Limb (tissue), 2 donors: ENCODE data around the gene WWC2.

Source experiments
- DNase-seq, 2 donors: peaks; one replicate each; pipeline ENCODE4 v3.0.0-alpha.2; 2016; ENCODE audit errors: extremely low spot score in 2 of 2

WWC2 gene

GRCh38 chr4:183200453-183200852, 101.4 kb downstream of the WWC2 start:
- DNase-seq = no peak

GRCh38 chr4:183201331-183201730, 102.3 kb downstream of the WWC2 start:
- DNase-seq = no peak

- no peak for DNase-seq
Observed at GRCh38 chr4:183202523-183202922, 103.5 kb downstream of the WWC2 start.

DNA sequence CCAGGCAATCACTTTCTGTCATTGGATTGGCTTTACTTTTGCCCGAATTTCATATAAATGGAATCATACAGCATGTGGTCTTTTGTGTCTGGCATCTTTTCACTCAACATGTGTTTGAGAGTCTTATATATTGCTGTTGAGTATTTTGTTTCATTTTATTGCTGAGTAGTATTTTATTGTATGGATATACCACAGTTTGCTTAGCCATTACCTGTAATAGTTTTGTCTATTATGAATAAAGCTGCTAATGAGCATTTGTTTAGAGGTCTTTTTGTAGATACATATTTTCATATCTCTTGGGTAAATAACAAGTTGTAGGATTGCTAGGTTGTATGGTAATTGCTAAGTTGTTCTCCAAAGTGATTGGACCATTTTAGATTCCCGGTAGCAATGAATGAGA, 105.7 kb downstream of the WWC2 start:
- DNase-seq = no peak

DNA sequence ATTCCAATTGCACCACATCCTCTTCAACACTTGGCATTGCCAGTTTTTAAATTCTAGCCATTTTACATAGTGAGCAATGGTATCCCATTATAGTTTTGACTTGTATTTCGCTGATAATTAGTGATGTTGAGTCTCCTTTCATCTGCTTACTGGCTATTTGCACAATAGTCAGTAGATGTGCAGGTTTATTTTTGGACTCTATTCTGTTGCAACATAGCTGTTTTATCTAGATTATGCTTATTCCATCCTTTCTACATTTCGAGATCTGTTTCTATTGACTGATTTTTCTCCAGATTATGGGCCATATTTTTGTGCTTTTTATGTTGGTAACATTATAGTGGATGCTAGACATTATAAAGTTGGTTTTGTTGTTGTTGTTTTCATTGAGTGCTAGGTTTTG, 106.1 kb downstream of the WWC2 start:
- DNase-seq = no peak

- no peak for DNase-seq
Observed at GRCh38 chr4:183205709-183206108, 106.7 kb downstream of the WWC2 start.

DNA sequence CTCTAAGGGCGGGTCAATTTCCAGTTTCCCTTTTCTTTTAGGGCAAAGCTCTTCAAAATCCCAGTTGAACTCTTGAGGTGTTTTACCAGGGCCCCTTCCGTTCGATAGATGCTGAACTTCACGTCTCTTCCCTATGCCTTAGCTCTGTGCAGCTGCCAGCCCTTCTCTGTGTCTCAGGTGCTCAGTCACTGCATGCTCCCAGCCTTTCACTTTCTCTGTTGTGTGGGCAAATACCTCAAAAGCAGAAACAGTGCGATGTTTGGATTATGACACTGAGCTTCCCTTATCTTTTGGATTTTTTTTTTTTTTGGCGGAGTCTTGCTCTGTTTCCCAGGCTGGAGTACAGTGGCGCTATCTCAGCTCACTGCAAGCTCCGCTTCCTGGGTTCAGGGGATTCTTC, 112.5 kb downstream of the WWC2 start:
- DNase-seq = no peak

GRCh38 chr4:183213996-183214395, 114.9 kb downstream of the WWC2 start:
- no peak for DNase-seq

DNA sequence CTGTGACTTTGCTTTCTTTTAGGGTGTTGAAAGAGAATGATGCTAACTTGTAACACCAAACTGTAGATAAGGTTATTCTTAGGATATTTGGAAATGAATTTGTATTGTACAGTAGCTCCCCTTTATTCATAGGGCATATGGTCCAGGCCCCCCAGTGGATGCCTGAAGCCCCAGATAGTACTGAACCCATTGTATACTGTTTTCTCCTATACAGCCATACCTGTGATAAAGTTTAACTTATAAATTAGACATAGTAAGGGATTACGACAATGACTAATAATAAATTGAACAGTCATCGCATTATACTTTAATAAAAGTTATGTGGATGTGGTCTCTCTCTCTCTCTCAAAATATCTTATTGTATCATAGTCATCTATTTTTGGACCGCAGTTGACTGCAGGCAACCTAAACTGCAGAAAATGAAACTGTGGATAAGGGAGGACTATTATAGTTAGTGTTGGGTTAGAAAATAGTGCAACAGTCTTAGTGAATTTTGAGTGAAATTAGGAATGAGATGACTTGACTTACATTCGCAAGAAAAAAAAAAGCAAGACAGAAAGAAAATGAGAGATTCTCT, 115.9 kb downstream of the WWC2 start:
- DNase-seq = no peak

GRCh38 chr4:183220236-183220635, 121.2 kb downstream of the WWC2 start:
- no peak for DNase-seq

- DNase-seq = no peak
Observed at GRCh38 chr4:183223053-183223452, 124.0 kb downstream of the WWC2 start.

DNA sequence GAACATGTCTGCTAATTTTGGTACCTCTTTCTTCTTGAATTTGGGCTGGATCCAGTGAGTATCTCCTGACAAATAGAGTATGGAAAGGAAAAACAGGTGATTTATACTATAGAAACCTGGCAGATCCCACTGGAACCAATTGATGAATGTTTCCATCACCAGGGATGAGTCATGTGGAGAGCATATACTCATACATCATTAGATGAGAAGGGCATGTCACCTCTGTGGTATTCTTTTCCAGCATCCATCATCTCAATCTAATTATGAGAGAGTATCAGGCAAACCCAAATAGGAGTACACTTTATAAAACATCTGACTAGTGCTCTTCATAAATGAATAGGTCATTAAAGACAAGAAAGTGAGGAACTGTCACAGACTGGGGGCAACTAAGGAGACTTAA, 130.3 kb downstream of the WWC2 start:
- no peak for DNase-seq

GRCh38 chr4:183240581-183241321, 141.7 kb downstream of the WWC2 start:
- DNase-seq = no peak

DNA sequence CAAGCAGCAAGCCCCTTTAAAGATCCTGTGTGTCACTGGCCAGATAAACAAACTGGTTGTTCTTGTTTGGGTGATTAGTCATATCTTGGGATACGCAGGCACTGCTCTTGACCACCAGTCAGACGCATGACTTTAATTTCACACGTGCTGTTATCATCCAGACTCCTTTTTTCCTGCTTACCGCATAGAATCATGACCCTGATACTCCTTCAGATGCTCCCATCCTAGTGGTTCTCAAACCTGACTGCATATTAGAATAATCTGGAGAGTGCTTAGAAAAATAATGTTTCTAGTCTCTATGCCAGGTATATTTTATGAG, 142.2 kb downstream of the WWC2 start:
- DNase-seq = no peak

- peak in 1 of 2 donors; percentile 14 for DNase-seq
Observed at GRCh38 chr4:183241721-183242151, 142.7 kb downstream of the WWC2 start.

- no peak for DNase-seq
Observed at GRCh38 chr4:183242291-183242690, 143.2 kb downstream of the WWC2 start.

- no peak for DNase-seq
Observed at GRCh38 chr4:183244019-183244418, 145.0 kb downstream of the WWC2 start.

- no peak for DNase-seq
Observed at GRCh38 chr4:183244506-183244905, 145.4 kb downstream of the WWC2 start.

- DNase-seq = no peak
Observed at GRCh38 chr4:183248201-183248600, 149.1 kb downstream of the WWC2 start.

DNA sequence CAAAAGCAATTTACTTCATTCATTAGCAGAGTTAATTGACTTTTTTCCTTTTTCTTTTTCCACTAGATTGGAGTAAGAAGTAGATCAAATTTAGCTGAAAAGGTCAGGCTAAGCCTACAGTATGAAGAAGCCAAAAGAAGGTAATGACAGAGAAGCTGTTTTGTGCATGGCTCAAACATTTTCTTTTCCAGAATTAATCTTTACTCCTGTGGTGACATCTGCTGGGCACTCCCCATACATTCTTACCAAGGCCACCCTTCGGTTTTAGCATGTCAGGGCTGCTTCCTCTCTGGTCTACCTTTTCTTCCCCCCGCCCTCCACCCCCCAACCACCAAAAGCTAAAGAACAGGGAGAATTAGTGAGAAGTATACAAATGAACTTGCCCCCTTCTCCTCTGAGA, 150.8 kb downstream of the WWC2 start:
- no peak for DNase-seq

DNA sequence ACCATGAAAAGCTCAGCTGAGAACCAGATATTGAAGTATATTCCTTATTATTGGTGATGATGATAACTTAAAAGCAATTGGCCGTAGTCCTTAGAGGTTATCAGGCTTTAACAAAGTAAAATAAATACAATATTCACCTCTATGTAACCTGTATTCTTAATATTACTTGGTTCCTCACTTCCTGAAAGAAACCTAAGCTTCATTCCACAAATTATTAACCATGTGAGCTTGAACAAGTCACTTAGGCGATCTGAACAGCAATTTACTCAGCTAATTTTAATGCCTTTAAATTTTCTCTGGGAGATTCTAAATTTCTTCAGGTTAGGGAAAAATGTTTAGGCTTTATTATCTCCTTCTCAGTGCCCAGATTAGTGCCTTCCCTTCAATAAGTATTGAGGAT, 151.8 kb downstream of the WWC2 start:
- DNase-seq = no peak

DNA sequence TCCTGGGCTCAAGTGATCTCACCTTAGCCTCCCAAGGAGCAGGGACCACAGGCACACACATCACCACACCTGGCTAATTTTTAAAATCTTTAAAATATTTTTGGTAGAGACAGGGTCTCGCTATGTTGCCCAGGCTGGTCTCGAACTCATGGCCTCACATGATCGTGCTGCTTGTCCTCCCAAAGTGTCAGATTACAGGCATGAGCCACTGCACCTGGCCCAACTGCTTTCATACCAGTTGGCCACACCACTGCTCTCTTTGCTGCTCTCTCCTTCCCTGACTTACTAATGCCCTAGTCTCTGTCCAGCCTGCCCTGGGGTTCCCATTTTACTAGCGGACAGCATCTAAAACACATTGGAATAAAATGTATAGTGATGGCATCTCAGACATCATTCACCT, 153.9 kb downstream of the WWC2 start:
- DNase-seq = no peak

- no peak for DNase-seq
Observed at GRCh38 chr4:183253451-183253850, 154.4 kb downstream of the WWC2 start.

DNA sequence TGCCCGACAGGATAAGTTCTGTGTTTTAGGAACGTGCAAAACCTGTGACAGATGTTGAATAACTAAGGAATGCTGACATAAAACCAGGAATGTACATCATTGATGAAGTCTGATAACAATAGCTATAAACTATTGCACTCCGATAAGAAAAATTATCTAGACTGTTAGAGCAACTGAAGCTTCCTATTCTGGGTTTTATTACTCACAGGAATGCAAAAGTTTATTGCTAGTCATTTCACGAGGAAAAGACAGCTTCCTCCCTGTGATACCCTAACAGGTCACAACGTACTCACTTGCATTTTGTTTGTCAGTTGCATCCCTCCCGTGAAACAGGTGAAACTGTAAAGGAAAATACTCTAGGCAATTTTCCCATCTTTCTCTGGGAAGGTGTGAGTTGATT, 155.1 kb downstream of the WWC2 start:
- DNase-seq = no peak
